ENCODE results near the gene SEC23A.

SEC23A gene

DNA sequence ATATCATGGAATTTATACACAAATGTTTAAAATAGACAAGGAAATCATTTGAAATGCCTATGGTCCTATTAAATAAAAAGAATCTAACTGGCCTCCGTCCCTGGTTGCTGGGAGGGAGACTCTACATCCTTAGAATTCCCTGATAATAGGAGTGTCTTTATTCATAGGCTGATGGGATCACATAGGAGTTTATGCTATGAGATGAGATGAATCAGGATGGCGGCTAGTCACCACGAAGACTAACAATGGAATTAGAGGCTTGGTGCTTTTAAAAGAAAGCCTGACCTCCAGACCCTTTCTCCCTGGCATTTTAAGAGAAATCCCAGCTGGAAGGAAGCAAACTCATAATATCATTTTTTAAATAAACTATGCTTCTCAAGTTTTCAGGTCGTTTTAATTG, 69.7 kb downstream of the SEC23A start:
- ChIA-PET CTCF (interaction anchor here (1.4 kb wide), 2 partner anchors 10 to 18 kb away, joined by 3 to 4 read pairs; no protein-coding TSS in a partner anchor), POLR2A (no interaction called here)
- no peak for TF ChIP-seq CTCF (IDR thresholded peaks at IDR 0.05; ENCODE audit: control extremely low read depth, extremely low read depth, low read depth, missing control alignments)
- DNase-seq (ENCODE audit: extremely low spot score) = no peak

GRCh38 chr14:39030209-39030608, 72.8 kb downstream of the SEC23A start:
- DNase-seq (ENCODE audit: extremely low spot score) = no peak
- ChIA-PET POLR2A (no interaction called here), CTCF (no interaction called here)
- no peak for TF ChIP-seq CTCF (IDR thresholded peaks at IDR 0.05; ENCODE audit: control extremely low read depth, extremely low read depth, low read depth, missing control alignments)

DNA sequence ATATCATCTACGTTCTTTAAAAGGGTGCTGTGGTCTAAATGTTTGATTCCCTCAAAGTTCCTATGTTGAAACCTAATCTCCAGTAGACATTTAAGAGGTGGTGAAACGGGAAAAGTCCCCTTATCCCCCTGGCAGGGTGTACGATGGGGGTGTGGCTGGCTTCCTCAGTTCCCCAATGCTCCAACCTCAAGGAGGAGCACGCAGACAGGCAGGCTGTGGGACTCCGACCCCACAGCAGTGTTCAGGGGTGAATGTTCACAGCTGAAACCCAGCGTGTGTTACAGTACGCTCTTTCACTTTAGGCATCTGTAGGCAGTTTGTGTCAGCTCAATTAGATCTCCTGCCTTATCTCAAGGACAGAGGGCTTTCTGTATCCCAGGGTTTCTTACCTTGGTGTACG, 73.2 kb downstream of the SEC23A start:
- ChIA-PET CTCF (no interaction called here), POLR2A (no interaction called here)
- no peak for DNase-seq (ENCODE audit: extremely low spot score)
- TF ChIP-seq CTCF (IDR thresholded peaks at IDR 0.05; ENCODE audit: control extremely low read depth, extremely low read depth, low read depth, missing control alignments) = no peak

GRCh38 chr14:39028620-39029019, 74.4 kb downstream of the SEC23A start:
- POLR2A ChIA-PET = no interaction called here
- DNase-seq (ENCODE audit: extremely low spot score) = no peak
- CTCF ChIA-PET = no interaction called here
- no peak for TF ChIP-seq CTCF (IDR thresholded peaks at IDR 0.05; ENCODE audit: control extremely low read depth, extremely low read depth, low read depth, missing control alignments)

- ChIA-PET POLR2A (no interaction called here), CTCF (interaction anchor here (3.4 kb wide), 1 partner anchor 11 kb away, joined by 31 read pairs; no protein-coding TSS in a partner anchor)
- no peak for TF ChIP-seq CTCF (IDR thresholded peaks at IDR 0.05; ENCODE audit: control extremely low read depth, extremely low read depth, low read depth, missing control alignments)
- no peak for DNase-seq (ENCODE audit: extremely low spot score)
Measured at GRCh38 chr14:39025810-39026627, 77.0 kb downstream of the SEC23A start.

GRCh38 chr14:39025250-39025809, 77.7 kb downstream of the SEC23A start:
- ChIA-PET POLR2A (no interaction called here), CTCF (interaction anchor here (3.4 kb wide), 1 partner anchor 11 kb away, joined by 31 read pairs; no protein-coding TSS in a partner anchor)
- DNase-seq (ENCODE audit: extremely low spot score) = no peak
- no peak for TF ChIP-seq CTCF (IDR thresholded peaks at IDR 0.05; ENCODE audit: control extremely low read depth, extremely low read depth, low read depth, missing control alignments)

Data from GM10248 (cell line).